Natural killer cell (primary cell): ENCODE data around the gene MYBPC1. TPM values are rescaled to one million over a fixed set of nuclear protein-coding genes. Genes with fewer than 3 reads are reported as not detected.

Experiments
- ATAC-seq, 3 donors: fragments of 150-1000 bp in 2 of 3; fragments of 200-7000 bp in 1 of 3; cut with Tn5 transposase; 1 replicate in 1 of 3; 2 replicates in 2 of 3; pipeline ENCODE4 v1.10.0; 2021; ENCODE audit warnings: mild to moderate bottlenecking in 2 of 3, moderate library complexity in 2 of 3
- DNase-seq, 2 donors: peaks; one replicate each; pipeline versions ENCODE4 v3.0.0 to v3.0.0-alpha.2; 2013 to 2021; ENCODE audit warnings: mixed read lengths in 1 of 2
- H3K27ac ChIP-seq: one replicate; pipeline ENCODE4 v1.5.1; 2013; ENCODE audit warnings: mild to moderate bottlenecking, low read length
- H3K27me3 ChIP-seq: one replicate; pipeline ENCODE4 v1.6.1; 2013; ENCODE audit warnings: low read length; ENCODE audit not compliant: control insufficient read depth, insufficient read depth
- H3K36me3 ChIP-seq: one replicate; pipeline ENCODE4 v1.6.1; 2013; ENCODE audit warnings: low read length; ENCODE audit not compliant: control insufficient read depth, insufficient read depth
- H3K4me1 ChIP-seq: one replicate; pipeline ENCODE4 v1.6.1; 2013; ENCODE audit warnings: low read length; ENCODE audit not compliant: control insufficient read depth, insufficient read depth
- H3K4me3 ChIP-seq: one replicate; pipeline ENCODE4 v1.5.1; 2013; ENCODE audit warnings: low read length
- H3K9me3 ChIP-seq: one replicate; pipeline ENCODE4 v1.6.1; 2013; ENCODE audit warnings: low read length; ENCODE audit not compliant: control insufficient read depth, insufficient read depth
- H3K27ac Mint-ChIP-seq, 2 donors: one replicate each; pipeline ENCODE4 v1.8.0; 2022; ENCODE audit warnings: mild to moderate bottlenecking in 2 of 2, mixed read lengths in 2 of 2, moderate library complexity in 1 of 2
- H3K27me3 Mint-ChIP-seq, 2 donors: one replicate each; pipeline ENCODE4 v1.8.0; 2022; ENCODE audit warnings: low read depth in 2 of 2, mixed read lengths in 2 of 2
- H3K36me3 Mint-ChIP-seq: one replicate; pipeline ENCODE4 v1.8.0; 2022; ENCODE audit warnings: mixed read lengths
- H3K4me1 Mint-ChIP-seq, 2 donors: one replicate each; pipeline ENCODE4 v1.8.0; 2022; ENCODE audit warnings: mixed read lengths in 2 of 2
- H3K4me3 Mint-ChIP-seq: one replicate; pipeline ENCODE4 v1.8.0; 2022; ENCODE audit warnings: mild to moderate bottlenecking, moderate library complexity, mixed read lengths
- H3K9me3 Mint-ChIP-seq, 2 donors: one replicate each; pipeline ENCODE4 v1.8.0; 2022; ENCODE audit warnings: mixed read lengths in 2 of 2
- CTCF ChIP-seq: fragments of 200-600 bp; IDR thresholded peaks from one replicate; pipeline ENCODE4 v1.8.0; 2022; ENCODE audit warnings: antibody characterized with exemption
- WGBS: methylation state at CpG from one replicate; pipeline ENCODE4 v1.1.7; 2013; ENCODE audit warnings: missing lambda C conversion rate; ENCODE audit not compliant: insufficient coverage; 5-methylcytosine and 5-hydroxymethylcytosine counted together
- intact Hi-C: fragments of 100-400 bp; cut with micrococcal nuclease; formaldehyde crosslinking; loops from one replicate; pipeline ENCODE4 v1.14.2; 2022
- total RNA-seq, 4 donors: library from RNA; stranded (reverse); fragments of 120-200 nt in 1 of 4; gene quantifications; one replicate each; pipeline versions ENCODE4 v1.2.3 to v1.2.4, GENCODE V29; 2013 to 2022

MYBPC1 gene
- total RNA-seq, 3 donors from 2014 or later (not counting 1 experiment from before 2014, with no cell fraction given): not detected

GRCh38 chr12:101596172-101596571, 1.4 kb downstream of the MYBPC1 start:
- ATAC-seq (no peak), DNase-seq (no peak)
- H3K4me3 ChIP-seq: no peak overlapping the region
- H3K27ac Mint-ChIP-seq: no peak overlapping the region
- H3K36me3 Mint-ChIP-seq: no peaks in the 10 kb centered on the region
- no peaks in the 10 kb centered on the region for H3K36me3 ChIP-seq
- no peaks in the 10 kb centered on the region for H3K9me3 ChIP-seq
- H3K27me3 Mint-ChIP-seq: peaks cover 8 to 40% of the 10 kb centered on the region in 2 donors
- H3K4me1 Mint-ChIP-seq: peaks cover 0 to 3% of the 10 kb centered on the region in 2 donors
- H3K9me3 Mint-ChIP-seq: no peaks in the 10 kb centered on the region
- intact Hi-C loops: no loop called here
- no peak overlapping the region for H3K4me3 Mint-ChIP-seq
- no peaks in the 10 kb centered on the region for H3K27me3 ChIP-seq
- no peaks in the 10 kb centered on the region for H3K4me1 ChIP-seq
- no peak overlapping the region for H3K27ac ChIP-seq
- TF ChIP-seq CTCF: no peak
- no CpG with 5 or more reads among the region's 2 CpGs for WGBS

- H3K27ac ChIP-seq: no peak overlapping the region
- Mint-ChIP-seq H3K27me3 (peaks cover 6 to 35% of the 10 kb centered on the region in 2 donors), H3K4me3 (no peak overlapping the region), H3K27ac (no peak overlapping the region), H3K9me3 (no peaks in the 10 kb centered on the region), H3K4me1 (no peaks in the 10 kb centered on the region), H3K36me3 (no peaks in the 10 kb centered on the region)
- no peaks in the 10 kb centered on the region for H3K27me3 ChIP-seq
- no peaks in the 10 kb centered on the region for H3K36me3 ChIP-seq
- intact Hi-C loops: no loop called here
- H3K9me3 ChIP-seq: no peaks in the 10 kb centered on the region
- no peak for TF ChIP-seq CTCF
- DNase-seq (no peak), ATAC-seq (no peak)
- 93% methylated on average over 2 of the region's 2 CpGs for WGBS
- no peaks in the 10 kb centered on the region for H3K4me1 ChIP-seq
- no peak overlapping the region for H3K4me3 ChIP-seq
Observed at GRCh38 chr12:101597164-101597563, 2.4 kb downstream of the MYBPC1 start.

- Histone ChIP-seq H3K27ac (no peak overlapping the region), H3K27me3 (no peaks in the 10 kb centered on the region), H3K4me3 (no peak overlapping the region), H3K9me3 (no peaks in the 10 kb centered on the region), H3K4me1 (no peaks in the 10 kb centered on the region), H3K36me3 (no peaks in the 10 kb centered on the region)
- H3K9me3 Mint-ChIP-seq: no peaks in the 10 kb centered on the region
- H3K4me1 Mint-ChIP-seq: no peaks in the 10 kb centered on the region
- no peak for TF ChIP-seq CTCF
- no peak overlapping the region for H3K27ac Mint-ChIP-seq
- ATAC-seq: no peak
- no peak for DNase-seq
- 84% methylated on average over 2 of the region's 3 CpGs for WGBS
- no peaks in the 10 kb centered on the region for H3K36me3 Mint-ChIP-seq
- intact Hi-C loops: no loop called here
- no peak overlapping the region for H3K4me3 Mint-ChIP-seq
- peaks cover 6 to 27% of the 10 kb centered on the region in 2 donors for H3K27me3 Mint-ChIP-seq
Observed at GRCh38 chr12:101598483-101598882, 3.7 kb downstream of the MYBPC1 start.

GRCh38 chr12:101599311-101599710, 4.5 kb downstream of the MYBPC1 start:
- Mint-ChIP-seq H3K4me3 (no peak overlapping the region), H3K27me3 (peaks cover 6 to 25% of the 10 kb centered on the region in 2 donors), H3K27ac (no peak overlapping the region), H3K36me3 (no peaks in the 10 kb centered on the region), H3K9me3 (no peaks in the 10 kb centered on the region), H3K4me1 (no peaks in the 10 kb centered on the region)
- no peak for TF ChIP-seq CTCF
- Histone ChIP-seq H3K27ac (no peak overlapping the region), H3K27me3 (no peaks in the 10 kb centered on the region), H3K4me1 (no peaks in the 10 kb centered on the region), H3K4me3 (no peak overlapping the region), H3K9me3 (no peaks in the 10 kb centered on the region), H3K36me3 (no peaks in the 10 kb centered on the region)
- no peak for ATAC-seq
- DNase-seq: no peak
- WGBS: no CpG with 5 or more reads among the region's 1 CpG
- intact Hi-C loops: no loop called here
